ENCODE results near the gene LRRK2. TPM values are rescaled to one million over a fixed set of nuclear protein-coding genes. Genes with fewer than 3 reads are reported as not detected.

The LRRK2 gene
- total RNA-seq = under 1 TPM; 0.05 to 0.25 TPM

DNA sequence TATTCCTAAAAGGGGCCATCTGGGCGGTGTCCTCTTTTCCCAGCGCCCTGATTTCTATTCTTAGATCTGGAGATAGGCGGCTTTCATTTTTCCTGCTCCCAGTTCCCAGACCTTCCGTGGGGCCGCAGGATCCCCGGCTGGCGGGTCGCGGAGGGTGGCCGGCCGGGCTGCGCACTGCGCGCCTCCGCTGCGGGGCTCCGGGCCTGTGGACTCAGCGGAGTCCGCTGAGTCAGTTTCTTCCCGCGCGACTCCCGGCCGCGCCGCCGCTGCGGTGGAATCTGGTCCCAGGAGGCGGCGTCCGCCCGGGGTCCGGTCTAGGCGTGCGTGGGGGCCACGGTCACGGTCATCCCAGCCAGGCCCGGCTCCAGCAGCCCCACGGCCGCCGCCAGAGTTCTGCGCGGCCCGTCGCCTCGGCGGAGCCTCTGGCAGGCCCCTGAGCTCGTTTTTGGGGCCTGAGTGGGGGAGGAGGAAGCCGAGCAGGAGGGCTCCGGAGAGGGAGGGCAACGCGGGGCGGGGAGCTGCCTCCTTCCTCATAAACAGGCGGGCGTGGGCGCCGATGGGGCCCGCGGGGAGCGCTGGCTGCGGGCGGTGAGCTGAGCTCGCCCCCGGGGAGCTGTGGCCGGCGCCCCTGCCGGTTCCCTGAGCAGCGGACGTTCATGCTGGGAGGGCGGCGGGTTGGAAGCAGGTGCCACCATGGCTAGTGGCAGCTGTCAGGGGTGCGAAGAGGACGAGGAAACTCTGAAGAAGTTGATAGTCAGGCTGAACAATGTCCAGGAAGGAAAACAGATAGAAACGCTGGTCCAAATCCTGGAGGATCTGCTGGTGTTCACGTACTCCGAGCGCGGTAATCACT is at the start of gene LRRK2:
TSS of gene LRRK2 (plus strand) at position 559 of the 853 bp plus-strand sequence. CDS start at position 694, 135 bp downstream.
- H3K27me3 Mint-ChIP-seq = peaks cover 43% of the 10 kb centered on the region
- no peak within 1 kb of the TSS for H3K27ac Mint-ChIP-seq
- H3K4me3 Mint-ChIP-seq = peak within 1 kb of the TSS; percentile 53
- ChIA-PET CTCF (no interaction called here), POLR2A (no interaction called here)
- no peaks in the 10 kb centered on the region for H3K9me3 Mint-ChIP-seq
- peak; percentile 23 for DNase-seq
- no peaks in the 10 kb centered on the region for H3K36me3 Mint-ChIP-seq (ENCODE audit: low read depth)
- peaks cover 5% of the 10 kb centered on the region for H3K4me1 Mint-ChIP-seq

DNA sequence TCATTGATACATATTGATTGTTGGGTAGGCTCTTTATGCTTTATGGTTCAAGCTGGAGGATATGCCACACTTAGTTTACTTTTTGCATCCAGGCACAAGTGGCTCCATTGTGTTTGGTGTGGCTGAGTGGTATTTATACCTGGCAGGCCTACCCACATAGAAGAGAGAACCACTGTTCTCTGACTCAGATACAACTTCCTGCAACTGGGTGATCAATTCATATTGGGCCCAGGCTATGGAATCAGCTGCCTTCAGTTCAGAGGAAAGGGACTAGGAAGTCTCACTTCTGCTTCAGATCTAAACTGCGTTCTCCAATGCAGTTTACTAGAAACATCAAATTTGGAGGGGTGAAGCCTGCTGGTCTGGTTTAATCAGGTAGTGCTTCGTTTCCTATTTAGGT is 49.8 kb upstream of the LRRK2 start:
- Mint-ChIP-seq H3K4me1 (no peaks in the 10 kb centered on the region), H3K36me3 (ENCODE audit: low read depth) (no peaks in the 10 kb centered on the region), H3K4me3 (no peak overlapping the region), H3K27ac (no peak overlapping the region), H3K27me3 (peaks cover 9% of the 10 kb centered on the region), H3K9me3 (no peaks in the 10 kb centered on the region)
- DNase-seq = no peak
- ChIA-PET CTCF (no interaction called here), POLR2A (no interaction called here)

DNA sequence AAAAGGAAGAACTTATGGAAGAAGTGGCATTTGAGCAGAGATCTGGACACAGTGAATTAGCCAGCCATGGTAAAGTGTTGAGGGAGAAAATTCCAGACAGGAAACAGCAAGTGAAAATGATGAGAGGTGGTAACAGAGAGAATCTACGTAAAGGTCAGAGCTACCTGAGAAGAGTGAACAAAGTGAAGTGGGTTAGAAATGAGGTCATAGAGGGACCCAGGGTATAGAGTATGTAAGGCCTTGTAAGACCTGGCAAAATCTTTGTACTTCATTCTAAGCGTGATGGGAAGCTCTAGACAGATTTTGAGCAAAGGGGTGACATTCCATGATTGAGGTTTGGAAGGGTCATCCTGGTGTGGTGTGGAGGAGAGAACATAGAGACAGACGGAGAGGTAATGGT is 49.3 kb upstream of the LRRK2 start:
- DNase-seq = no peak
- Mint-ChIP-seq H3K4me1 (no peaks in the 10 kb centered on the region), H3K27ac (no peak overlapping the region), H3K27me3 (peaks cover 8% of the 10 kb centered on the region), H3K4me3 (no peak overlapping the region), H3K9me3 (peaks cover 3% of the 10 kb centered on the region), H3K36me3 (ENCODE audit: low read depth) (no peaks in the 10 kb centered on the region)
- ChIA-PET POLR2A (no interaction called here), CTCF (no interaction called here)

DNA sequence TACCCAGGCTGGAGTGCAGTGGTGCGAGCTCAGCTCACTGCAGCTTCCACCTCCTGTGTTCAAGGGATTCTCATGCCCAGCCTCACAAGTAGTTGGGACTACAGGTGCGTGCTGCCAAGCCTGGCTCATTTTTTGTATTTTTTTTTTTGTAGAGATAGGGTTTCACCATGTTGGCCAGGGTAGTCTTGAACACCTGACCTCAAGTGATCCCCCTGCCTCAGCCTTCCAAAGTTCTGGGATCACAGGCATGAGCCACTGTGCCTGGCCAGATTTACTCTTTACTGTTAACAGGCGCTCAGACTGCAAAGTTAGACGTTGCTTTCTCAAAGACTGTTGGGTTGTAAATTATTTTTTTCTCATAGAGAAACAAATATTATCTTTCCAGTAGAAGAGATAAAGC is 46.1 kb upstream of the LRRK2 start:
- no peak overlapping the region for H3K4me3 Mint-ChIP-seq
- no peak for DNase-seq
- H3K27ac Mint-ChIP-seq = no peak overlapping the region
- H3K27me3 Mint-ChIP-seq = peaks cover 2% of the 10 kb centered on the region
- POLR2A ChIA-PET = no interaction called here
- no peaks in the 10 kb centered on the region for H3K36me3 Mint-ChIP-seq (ENCODE audit: low read depth)
- H3K4me1 Mint-ChIP-seq = peaks cover 3% of the 10 kb centered on the region
- peaks cover 3% of the 10 kb centered on the region for H3K9me3 Mint-ChIP-seq
- CTCF ChIA-PET = no interaction called here

DNA sequence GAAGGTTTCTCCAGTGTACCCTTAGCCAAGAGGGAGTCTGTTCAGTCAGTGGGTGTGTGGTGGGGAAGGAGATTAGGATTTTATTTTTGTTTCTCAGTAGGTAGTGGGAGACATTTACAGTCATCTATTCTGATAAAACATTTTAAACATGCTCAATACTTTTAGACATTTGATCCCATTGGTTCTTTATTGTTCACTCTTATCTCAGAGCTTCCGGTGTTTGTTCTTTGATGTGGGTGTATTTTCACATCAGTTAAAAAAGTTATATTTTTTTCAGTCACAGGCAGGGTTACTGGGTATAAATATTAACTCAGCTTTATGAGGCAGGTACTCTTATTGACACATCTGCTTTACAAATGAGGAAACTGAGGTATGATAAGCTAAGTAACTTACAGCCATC is 43.3 kb upstream of the LRRK2 start:
- peaks cover 3% of the 10 kb centered on the region for H3K4me1 Mint-ChIP-seq
- no peak for DNase-seq
- ChIA-PET CTCF (no interaction called here), POLR2A (no interaction called here)
- H3K27me3 Mint-ChIP-seq = no peaks in the 10 kb centered on the region
- H3K4me3 Mint-ChIP-seq = no peak overlapping the region
- H3K27ac Mint-ChIP-seq = no peak overlapping the region
- H3K36me3 Mint-ChIP-seq (ENCODE audit: low read depth) = no peaks in the 10 kb centered on the region
- H3K9me3 Mint-ChIP-seq = peaks cover 3% of the 10 kb centered on the region

DNA sequence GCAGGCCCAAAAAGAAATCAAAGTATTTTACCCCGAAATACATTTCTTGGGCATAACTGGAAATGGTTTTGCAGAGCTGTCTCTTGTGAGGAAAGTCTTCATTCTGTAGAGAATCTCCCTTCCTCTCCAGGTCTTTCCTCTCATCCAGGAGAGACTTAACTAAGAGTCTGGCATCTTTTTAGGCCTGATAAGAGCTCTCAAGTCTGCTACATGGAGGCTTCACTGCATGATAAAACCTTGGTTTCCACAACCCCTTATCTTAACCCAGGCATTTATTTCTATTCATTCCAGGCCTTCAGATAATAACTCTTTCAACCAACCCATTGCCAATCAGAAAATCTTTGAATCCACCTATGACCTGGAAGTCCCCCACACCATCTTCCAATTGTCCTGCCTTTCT is 41.1 kb upstream of the LRRK2 start:
- no peak for DNase-seq
- Mint-ChIP-seq H3K36me3 (ENCODE audit: low read depth) (no peaks in the 10 kb centered on the region), H3K4me1 (peaks cover 3% of the 10 kb centered on the region), H3K27me3 (no peaks in the 10 kb centered on the region), H3K27ac (no peak overlapping the region), H3K4me3 (no peak overlapping the region), H3K9me3 (peaks cover 8% of the 10 kb centered on the region)
- CTCF ChIA-PET = no interaction called here
- POLR2A ChIA-PET = no interaction called here

DNA sequence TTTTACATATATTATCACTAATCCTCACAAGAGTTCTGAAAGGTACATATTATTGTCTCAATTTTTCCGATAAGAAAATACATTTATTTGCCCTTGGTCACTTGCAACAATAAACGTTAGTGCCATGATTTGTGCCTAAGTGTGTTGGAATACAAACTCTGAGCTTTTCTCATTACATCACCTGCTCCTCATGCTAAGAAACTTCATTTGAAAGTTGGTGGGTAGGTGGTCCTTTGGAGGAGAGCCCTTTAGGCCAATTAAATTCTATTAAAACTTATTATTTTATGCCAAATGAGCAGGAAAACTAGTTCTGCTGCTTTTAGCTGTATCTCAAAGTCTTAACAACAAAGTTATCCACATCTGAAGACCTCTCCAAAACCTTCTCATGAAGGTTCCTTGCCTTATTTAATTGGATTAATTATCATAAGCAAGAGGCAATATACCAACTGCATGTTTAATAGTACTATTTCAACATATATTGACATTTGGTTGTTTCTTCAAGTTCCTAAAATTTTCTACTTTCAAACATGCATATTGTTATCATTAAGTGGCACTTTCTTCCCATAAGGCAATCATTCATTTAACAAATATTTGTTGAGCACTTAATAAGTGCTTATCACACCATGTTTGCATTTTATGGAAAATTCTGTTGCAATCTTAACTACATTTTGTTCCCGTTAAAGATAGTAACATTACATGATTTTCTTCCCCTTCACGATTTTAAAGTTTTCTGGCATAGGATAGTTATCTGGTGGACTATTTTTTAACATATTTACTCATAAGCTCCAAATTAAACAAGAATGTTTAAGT is 40.1 kb upstream of the LRRK2 start:
- Mint-ChIP-seq H3K27me3 (no peaks in the 10 kb centered on the region), H3K4me3 (no peak overlapping the region), H3K36me3 (ENCODE audit: low read depth) (no peaks in the 10 kb centered on the region), H3K4me1 (peaks cover 3% of the 10 kb centered on the region), H3K27ac (no peak overlapping the region), H3K9me3 (peaks cover 8% of the 10 kb centered on the region)
- POLR2A ChIA-PET = no interaction called here
- CTCF ChIA-PET = interaction anchor here (1.3 kb wide), 1 partner anchor 280 kb away, joined by 3 read pairs; no protein-coding TSS in a partner anchor
- no peak for DNase-seq

DNA sequence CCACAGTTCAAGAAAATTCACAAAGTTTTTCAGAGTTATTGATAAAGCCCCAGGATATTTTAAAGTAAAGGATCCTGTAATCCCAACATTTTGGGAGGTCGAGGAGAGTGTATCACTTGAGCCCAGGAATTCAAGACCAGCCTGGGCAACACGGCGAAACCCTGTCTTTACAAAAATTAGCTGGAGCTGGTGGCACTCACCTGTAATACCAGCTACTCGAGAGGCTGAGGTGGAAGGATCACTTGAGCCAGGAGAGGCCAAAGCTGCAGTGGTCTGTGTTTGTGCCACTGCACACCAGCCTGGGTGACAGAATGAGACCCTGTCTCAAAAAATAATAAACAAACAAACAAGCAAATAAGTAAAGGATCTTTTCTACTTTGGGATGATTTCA is 39.5 kb upstream of the LRRK2 start:
- DNase-seq = no peak
- H3K4me1 Mint-ChIP-seq = peaks cover 3% of the 10 kb centered on the region
- H3K27me3 Mint-ChIP-seq = no peaks in the 10 kb centered on the region
- no peak overlapping the region for H3K27ac Mint-ChIP-seq
- peaks cover 6% of the 10 kb centered on the region for H3K9me3 Mint-ChIP-seq
- ChIA-PET POLR2A (no interaction called here), CTCF (interaction anchor here (1.3 kb wide), 1 partner anchor 280 kb away, joined by 3 read pairs; no protein-coding TSS in a partner anchor)
- no peak overlapping the region for H3K4me3 Mint-ChIP-seq
- no peaks in the 10 kb centered on the region for H3K36me3 Mint-ChIP-seq (ENCODE audit: low read depth)

DNA sequence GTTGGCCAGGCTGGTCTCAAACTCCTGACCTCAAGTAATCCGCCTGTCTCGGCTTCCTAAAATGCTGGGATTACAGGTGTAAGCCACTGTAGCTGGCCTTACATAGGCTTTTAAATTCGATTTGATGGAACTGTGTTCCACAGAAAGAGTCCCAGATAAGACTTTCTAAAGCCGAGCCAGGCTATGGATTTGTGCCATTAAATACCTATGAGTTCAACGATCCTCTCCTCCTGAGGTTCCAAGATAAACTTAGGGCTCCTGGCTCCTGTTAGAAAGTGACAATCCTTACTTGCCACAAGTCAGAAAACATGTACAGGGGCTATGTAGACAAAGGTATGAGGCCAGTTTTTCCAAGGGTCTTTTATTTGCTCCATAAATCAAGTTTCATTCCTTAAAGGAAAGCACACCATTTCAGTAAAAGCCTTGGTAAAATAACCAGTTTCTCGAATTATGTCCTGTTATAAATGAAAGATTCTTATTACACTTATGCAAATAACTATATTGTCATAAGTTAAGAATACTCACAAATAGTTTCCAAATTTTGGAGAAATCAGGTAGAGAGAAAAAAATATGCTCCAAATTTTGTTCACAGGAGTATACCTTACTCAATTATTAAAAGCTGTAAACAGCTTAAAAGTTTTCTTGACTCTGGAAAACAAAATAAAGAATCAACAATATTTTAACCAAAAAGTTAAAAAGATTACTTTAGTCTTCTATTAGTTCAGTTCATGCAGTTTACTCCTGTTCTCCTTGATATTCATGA is 36.1 kb upstream of the LRRK2 start:
- Mint-ChIP-seq H3K27ac (no peak overlapping the region), H3K9me3 (peaks cover 5% of the 10 kb centered on the region), H3K36me3 (ENCODE audit: low read depth) (no peaks in the 10 kb centered on the region), H3K27me3 (no peaks in the 10 kb centered on the region), H3K4me3 (no peak overlapping the region), H3K4me1 (peaks cover 12% of the 10 kb centered on the region)
- POLR2A ChIA-PET = no interaction called here
- no peak for DNase-seq
- CTCF ChIA-PET = no interaction called here

DNA sequence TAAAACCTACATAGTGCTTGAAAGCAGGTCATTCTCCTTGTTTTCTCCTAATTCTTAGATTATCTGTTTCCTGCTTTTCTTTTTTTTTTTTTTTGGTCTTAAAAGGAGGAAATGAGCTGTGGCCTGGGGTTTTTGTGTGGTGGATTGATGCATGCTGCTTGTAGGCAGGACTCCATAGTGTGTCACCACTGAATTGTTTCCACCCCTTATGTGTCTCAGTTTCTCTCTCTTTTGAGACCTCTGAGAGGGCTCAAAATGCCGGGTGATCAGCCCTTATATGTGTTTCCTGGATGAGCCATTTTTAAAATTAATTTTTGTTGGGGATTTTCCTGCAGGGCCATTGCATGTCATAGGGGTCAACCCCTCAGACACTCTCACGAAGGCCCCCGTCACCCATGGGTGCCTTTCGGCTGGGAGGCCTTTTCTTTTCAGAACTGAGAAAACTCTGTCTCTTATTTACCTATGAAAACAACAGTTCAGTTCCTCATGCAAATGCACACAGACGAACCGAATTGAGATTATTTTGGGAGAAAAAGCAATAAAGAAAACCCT is 32.0 kb upstream of the LRRK2 start:
- H3K36me3 Mint-ChIP-seq (ENCODE audit: low read depth) = no peaks in the 10 kb centered on the region
- DNase-seq = peak; percentile 48
- peaks cover 12% of the 10 kb centered on the region for H3K4me1 Mint-ChIP-seq
- H3K27me3 Mint-ChIP-seq = no peaks in the 10 kb centered on the region
- POLR2A ChIA-PET = no interaction called here
- CTCF ChIA-PET = no interaction called here
- H3K9me3 Mint-ChIP-seq = peaks cover 2% of the 10 kb centered on the region
- no peak overlapping the region for H3K4me3 Mint-ChIP-seq
- peak overlapping the region; percentile 37 for H3K27ac Mint-ChIP-seq

DNA sequence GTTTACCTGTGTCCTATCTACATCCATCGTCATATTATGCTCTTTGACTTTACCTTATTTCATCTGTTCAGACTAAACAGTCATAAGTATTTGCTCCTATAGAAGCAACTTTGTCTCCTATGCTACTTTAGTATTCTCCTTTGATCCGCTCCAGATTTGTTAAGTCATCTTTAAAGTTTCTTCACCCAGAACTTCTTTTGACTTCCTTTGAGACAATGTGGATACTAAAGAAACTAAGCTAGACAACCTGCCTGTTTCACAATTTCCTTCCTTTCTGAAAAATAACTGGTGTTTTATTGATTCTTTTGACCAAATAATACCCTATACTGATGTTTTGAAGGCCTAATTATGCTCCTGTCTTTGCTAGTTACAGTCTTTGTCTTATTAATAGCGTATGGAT is 30.0 kb upstream of the LRRK2 start:
- POLR2A ChIA-PET = no interaction called here
- no peaks in the 10 kb centered on the region for H3K36me3 Mint-ChIP-seq (ENCODE audit: low read depth)
- H3K27me3 Mint-ChIP-seq = no peaks in the 10 kb centered on the region
- CTCF ChIA-PET = no interaction called here
- no peaks in the 10 kb centered on the region for H3K9me3 Mint-ChIP-seq
- H3K27ac Mint-ChIP-seq = no peak overlapping the region
- no peak overlapping the region for H3K4me3 Mint-ChIP-seq
- peaks cover 12% of the 10 kb centered on the region for H3K4me1 Mint-ChIP-seq
- DNase-seq = no peak

DNA sequence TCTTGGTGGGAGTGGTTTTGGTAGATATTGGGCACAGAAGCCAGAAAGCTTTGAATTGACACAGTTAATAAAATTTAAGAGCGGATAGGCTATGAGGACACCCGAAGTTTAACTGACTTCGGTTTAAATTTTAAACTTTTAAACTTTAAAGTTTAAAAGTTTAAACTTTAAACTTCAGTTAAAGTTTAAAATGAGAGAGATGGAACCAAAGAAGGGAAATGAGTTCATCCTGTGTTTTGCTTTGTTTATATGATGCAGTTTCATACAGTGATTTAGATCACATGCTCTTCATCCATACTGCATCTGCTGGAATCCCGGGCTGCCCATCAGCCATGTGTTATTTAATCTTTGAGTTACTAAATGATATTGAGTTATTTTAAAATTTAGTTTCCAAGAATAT is 27.2 kb upstream of the LRRK2 start:
- POLR2A ChIA-PET = no interaction called here
- H3K36me3 Mint-ChIP-seq (ENCODE audit: low read depth) = no peaks in the 10 kb centered on the region
- CTCF ChIA-PET = no interaction called here
- DNase-seq = no peak
- H3K27ac Mint-ChIP-seq = no peak overlapping the region
- H3K4me1 Mint-ChIP-seq = peaks cover 8% of the 10 kb centered on the region
- no peaks in the 10 kb centered on the region for H3K9me3 Mint-ChIP-seq
- no peak overlapping the region for H3K4me3 Mint-ChIP-seq
- peaks cover 6% of the 10 kb centered on the region for H3K27me3 Mint-ChIP-seq

DNA sequence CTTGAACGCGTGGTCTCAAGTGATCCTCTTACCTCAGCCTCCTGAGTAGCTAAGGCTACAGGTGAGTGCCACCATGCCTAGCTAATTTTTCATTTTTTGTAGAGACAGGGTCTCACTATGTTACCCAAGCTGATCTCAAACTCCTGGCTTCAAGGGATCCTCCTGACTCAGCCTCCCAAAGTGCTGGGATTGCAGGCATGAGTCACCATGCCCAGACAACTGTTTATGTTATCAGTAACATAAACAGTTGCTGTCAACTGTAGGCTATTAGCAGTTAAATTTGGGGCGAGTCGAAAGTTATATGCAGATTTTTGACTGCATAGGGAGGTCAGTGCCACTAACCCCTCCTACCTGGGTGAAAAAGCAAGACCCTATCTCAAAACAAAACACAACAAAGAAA is 26.2 kb upstream of the LRRK2 start:
- POLR2A ChIA-PET = no interaction called here
- Mint-ChIP-seq H3K27ac (no peak overlapping the region), H3K27me3 (peaks cover 6% of the 10 kb centered on the region), H3K4me3 (no peak overlapping the region), H3K36me3 (ENCODE audit: low read depth) (peaks cover 2% of the 10 kb centered on the region), H3K9me3 (no peaks in the 10 kb centered on the region), H3K4me1 (no peaks in the 10 kb centered on the region)
- DNase-seq = no peak
- CTCF ChIA-PET = no interaction called here

Data from activated CD4-positive, alpha-beta memory T cell treated with anti-CD3 and anti-CD28 coated beads, Interleukin-2, amount 10 ng/mL, durations not matched to agents 7 days and 5 days (primary cell).